Measurements from ENCODE around the gene HOXA10. TPM values are rescaled to one million over a fixed set of nuclear protein-coding genes. Genes with fewer than 3 reads are reported as not detected.

Gene HOXA10
- polyA plus RNA-seq, 1 donor: 0.12 TPM

DNA sequence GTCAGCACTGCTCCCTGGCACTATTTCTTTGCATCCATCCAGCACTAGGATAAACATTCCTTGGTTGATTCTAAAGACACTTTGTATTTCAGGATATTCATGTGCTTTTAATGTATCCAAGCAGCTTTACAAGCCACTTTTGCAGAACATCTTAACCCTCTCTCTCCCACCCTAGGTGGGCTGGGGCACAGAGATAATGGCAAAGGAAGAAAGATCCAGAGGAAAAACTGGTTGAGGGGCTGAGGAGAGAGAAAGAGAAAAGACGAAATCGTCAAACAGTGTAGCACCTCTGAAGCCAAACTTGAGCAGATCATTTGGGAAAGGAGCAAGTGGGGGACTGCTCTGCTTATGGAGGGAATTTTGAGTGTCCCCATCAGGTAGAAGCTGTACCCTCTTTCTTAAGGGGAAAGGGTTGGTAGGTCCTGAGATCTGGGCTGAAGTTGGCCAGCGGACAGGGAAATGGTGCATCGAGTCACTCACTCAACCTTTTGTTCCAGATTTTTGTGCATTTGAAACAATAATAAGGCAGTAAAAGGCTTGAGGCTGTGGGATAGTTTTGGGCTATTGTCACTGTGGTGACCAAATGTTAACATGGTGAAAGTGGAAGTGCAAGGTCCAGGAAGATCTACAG lies 30.0 kb upstream of the HOXA10 start:
- no peak overlapping the region for H3K4me3 ChIP-seq (ENCODE audit: low read length)
- H3K36me3 ChIP-seq (ENCODE audit: control insufficient read depth, insufficient read depth, low read length): no peaks in the 10 kb centered on the region
- WGBS (ENCODE audit: insufficient coverage, low lambda C conversion rate): no CpG with 5 or more reads among the region's 4 CpGs
- H3K27ac ChIP-seq (ENCODE audit: low read length): no peak overlapping the region
- peaks cover 94% of the 10 kb centered on the region for H3K27me3 ChIP-seq (ENCODE audit: control insufficient read depth, insufficient read depth, low read length)
- no peak for DNase-seq
- peaks cover 11% of the 10 kb centered on the region for H3K9me3 ChIP-seq (ENCODE audit: control insufficient read depth, low read depth, low read length)
- H3K4me1 ChIP-seq (ENCODE audit: control insufficient read depth, insufficient read depth, low read length): peaks cover 20% of the 10 kb centered on the region

DNA sequence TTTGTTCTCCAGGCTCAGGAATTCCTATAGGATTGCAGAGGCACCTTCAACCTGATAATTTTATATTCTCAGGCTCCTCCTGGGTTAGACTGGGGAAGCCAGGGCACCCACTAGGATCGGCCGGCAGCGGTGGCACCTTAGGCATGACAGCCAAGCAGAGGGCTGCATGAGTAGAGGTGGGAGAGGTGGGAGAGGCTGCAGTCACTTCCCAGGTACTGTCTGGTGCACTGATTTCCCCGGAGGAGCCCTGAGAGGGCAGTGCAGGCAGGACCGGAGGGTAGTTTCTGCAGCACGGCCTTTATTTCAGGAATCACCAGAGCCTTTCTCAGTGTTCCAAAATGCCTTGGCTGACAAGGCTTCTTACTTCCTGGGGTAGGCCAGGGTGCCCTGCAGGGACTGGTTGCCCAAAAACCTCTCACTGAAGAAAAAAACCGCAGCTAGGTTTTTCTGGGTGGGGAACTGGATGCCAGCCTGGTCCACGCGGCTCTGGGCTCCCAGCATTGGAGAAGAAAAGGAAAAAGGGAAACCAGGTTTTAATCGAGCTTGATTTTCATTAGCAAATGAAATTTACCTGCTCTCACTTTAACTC lies 29.3 kb upstream of the HOXA10 start:
- H3K4me1 ChIP-seq (ENCODE audit: control insufficient read depth, insufficient read depth, low read length): peaks cover 20% of the 10 kb centered on the region
- H3K9me3 ChIP-seq (ENCODE audit: control insufficient read depth, low read depth, low read length): peaks cover 15% of the 10 kb centered on the region
- H3K27me3 ChIP-seq (ENCODE audit: control insufficient read depth, insufficient read depth, low read length): peaks cover 94% of the 10 kb centered on the region
- no CpG with 5 or more reads among the region's 10 CpGs for WGBS (ENCODE audit: insufficient coverage, low lambda C conversion rate)
- no peak overlapping the region for H3K27ac ChIP-seq (ENCODE audit: low read length)
- DNase-seq: no peak
- H3K4me3 ChIP-seq (ENCODE audit: low read length): no peak overlapping the region
- no peaks in the 10 kb centered on the region for H3K36me3 ChIP-seq (ENCODE audit: control insufficient read depth, insufficient read depth, low read length)

DNA sequence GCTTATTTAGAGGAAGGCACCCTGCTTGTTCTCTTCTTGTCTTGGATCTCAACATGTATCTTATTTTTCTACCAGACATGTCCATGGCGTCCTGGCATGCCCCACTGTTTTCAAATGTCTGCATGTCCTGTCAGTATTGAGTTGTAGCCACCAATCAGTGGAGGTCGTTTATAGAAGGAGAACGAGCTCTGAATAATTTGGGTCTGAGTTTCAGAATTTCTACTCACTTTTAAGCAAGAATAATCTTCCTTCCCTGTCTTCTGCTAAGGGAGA lies 28.7 kb upstream of the HOXA10 start:
- Histone ChIP-seq H3K27ac (ENCODE audit: low read length) (no peak overlapping the region), H3K4me3 (ENCODE audit: low read length) (no peak overlapping the region), H3K9me3 (ENCODE audit: control insufficient read depth, low read depth, low read length) (peaks cover 15% of the 10 kb centered on the region), H3K36me3 (ENCODE audit: control insufficient read depth, insufficient read depth, low read length) (no peaks in the 10 kb centered on the region), H3K27me3 (ENCODE audit: control insufficient read depth, insufficient read depth, low read length) (peaks cover 94% of the 10 kb centered on the region), H3K4me1 (ENCODE audit: control insufficient read depth, insufficient read depth, low read length) (peaks cover 20% of the 10 kb centered on the region)
- no CpG with 5 or more reads among the region's 3 CpGs for WGBS (ENCODE audit: insufficient coverage, low lambda C conversion rate)
- no peak for DNase-seq

DNA sequence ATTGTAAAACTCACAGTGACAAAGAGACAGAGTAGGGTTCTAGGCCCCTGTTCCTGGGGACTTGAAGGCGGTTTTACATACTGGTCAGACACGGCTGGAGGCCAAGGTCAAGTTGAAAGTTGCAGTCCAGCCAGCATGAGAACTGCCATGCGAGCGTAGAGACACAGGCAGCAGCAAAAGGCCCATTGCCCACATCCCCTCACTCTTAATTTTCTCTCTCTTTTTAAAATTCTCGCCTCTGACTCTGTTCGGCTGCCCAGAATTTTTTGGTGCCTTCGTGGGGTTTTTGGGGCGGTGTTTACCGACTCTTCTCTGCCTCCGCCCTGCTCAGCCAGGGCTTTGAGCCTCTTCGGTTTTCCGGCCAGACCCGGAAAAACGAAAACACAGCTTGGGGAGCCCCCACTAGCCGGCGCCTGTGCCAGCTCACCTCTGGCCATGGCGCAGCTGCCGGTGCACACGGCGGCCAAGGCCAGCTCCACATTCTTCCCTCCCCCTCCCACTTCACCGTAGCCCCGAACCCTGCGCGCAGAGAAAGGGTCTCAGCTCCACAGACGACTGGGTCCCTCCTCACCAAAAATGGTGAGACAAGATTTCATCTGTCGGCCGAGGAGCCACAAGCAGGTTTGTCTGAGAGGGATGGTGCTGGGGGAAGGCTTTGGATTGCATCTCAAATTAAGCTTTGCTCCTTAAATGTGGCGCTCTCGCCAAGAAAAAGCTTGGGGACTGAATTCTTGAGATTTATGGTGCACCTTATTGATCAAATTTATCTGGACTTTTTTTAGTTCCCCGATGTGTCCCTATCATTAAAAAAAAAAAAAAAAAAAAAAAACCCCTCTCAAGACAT lies 28.1 kb upstream of the HOXA10 start:
- H3K27me3 ChIP-seq (ENCODE audit: control insufficient read depth, insufficient read depth, low read length): peaks cover 95% of the 10 kb centered on the region
- no peaks in the 10 kb centered on the region for H3K36me3 ChIP-seq (ENCODE audit: control insufficient read depth, insufficient read depth, low read length)
- peaks cover 20% of the 10 kb centered on the region for H3K4me1 ChIP-seq (ENCODE audit: control insufficient read depth, insufficient read depth, low read length)
- no CpG with 5 or more reads among the region's 30 CpGs for WGBS (ENCODE audit: insufficient coverage, low lambda C conversion rate)
- no peak overlapping the region for H3K27ac ChIP-seq (ENCODE audit: low read length)
- DNase-seq: no peak
- H3K4me3 ChIP-seq (ENCODE audit: low read length): no peak overlapping the region
- H3K9me3 ChIP-seq (ENCODE audit: control insufficient read depth, low read depth, low read length): peaks cover 15% of the 10 kb centered on the region

DNA sequence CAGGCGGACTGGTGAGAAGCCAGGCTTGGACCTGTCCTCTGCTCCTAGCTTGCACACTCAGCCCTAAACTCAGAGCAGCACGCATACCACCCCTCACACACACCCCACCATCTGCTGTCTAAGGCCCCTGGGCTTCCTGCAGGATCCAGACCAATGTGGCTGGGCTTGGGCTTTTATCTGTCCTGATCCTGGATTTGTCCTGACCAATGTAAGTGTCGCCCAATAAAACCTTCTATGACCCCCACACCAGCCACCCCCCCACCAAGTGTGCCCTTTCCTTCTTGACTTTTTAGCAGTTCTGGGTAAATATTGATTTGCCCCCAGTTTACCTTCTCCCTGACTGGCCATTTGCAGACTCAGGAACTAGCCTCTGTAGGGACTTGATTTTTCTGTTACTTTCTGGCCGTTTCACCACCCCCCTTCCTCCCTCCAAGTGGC lies 27.5 kb upstream of the HOXA10 start:
- no peak overlapping the region for H3K27ac ChIP-seq (ENCODE audit: low read length)
- DNase-seq: no peak

DNA sequence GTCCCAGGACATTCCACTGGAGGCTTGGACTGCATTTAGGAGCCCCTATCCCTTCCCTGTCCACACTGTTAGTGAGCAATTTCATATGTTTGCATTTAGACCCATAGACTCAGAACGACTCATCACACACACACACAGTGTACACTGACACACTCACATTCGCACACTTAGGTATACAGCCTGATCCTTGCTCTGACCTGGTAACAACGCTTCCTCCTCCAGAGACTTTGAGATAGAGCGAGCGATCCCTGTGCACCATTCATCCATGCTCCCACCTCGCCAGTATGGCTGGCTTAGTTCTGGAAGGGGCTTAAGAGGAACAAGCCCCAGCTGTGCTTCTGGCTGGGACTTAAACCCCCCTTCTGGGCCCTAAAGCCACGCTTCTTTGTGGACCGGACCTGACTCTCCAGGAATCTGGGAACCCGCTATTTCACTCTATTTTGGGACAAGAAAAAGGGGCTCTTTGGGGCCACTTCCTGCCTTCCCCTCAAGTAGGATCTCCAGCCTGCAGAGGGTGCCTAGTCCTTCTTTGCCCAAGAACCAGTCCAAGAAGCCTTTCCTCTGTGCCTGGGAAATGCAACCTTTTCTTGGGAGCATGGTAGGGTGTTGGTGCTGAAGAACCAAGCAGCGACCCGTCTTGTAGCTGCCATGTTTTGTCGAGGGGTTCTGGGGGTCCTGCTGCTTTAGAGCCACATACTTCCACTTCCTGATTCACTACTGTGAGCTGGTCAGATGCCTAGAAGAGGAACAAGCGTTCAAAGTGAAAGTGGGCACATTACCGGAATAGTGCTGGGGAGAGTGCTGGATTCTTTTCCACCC lies 26.9 kb upstream of the HOXA10 start:
- H3K27ac ChIP-seq (ENCODE audit: low read length): no peak overlapping the region
- peaks cover 20% of the 10 kb centered on the region for H3K4me1 ChIP-seq (ENCODE audit: control insufficient read depth, insufficient read depth, low read length)
- H3K9me3 ChIP-seq (ENCODE audit: control insufficient read depth, low read depth, low read length): peaks cover 15% of the 10 kb centered on the region
- WGBS (ENCODE audit: insufficient coverage, low lambda C conversion rate): no CpG with 5 or more reads among the region's 14 CpGs
- H3K27me3 ChIP-seq (ENCODE audit: control insufficient read depth, insufficient read depth, low read length): peaks cover 89% of the 10 kb centered on the region
- H3K4me3 ChIP-seq (ENCODE audit: low read length): no peak overlapping the region
- no peak for DNase-seq
- H3K36me3 ChIP-seq (ENCODE audit: control insufficient read depth, insufficient read depth, low read length): no peaks in the 10 kb centered on the region

More for the DNA sequence above, 27.5 kb upstream of the HOXA10 start:
- Histone ChIP-seq H3K36me3 (ENCODE audit: control insufficient read depth, insufficient read depth, low read length) (no peaks in the 10 kb centered on the region), H3K27me3 (ENCODE audit: control insufficient read depth, insufficient read depth, low read length) (peaks cover 91% of the 10 kb centered on the region), H3K4me3 (ENCODE audit: low read length) (no peak overlapping the region), H3K4me1 (ENCODE audit: control insufficient read depth, insufficient read depth, low read length) (peaks cover 20% of the 10 kb centered on the region), H3K9me3 (ENCODE audit: control insufficient read depth, low read depth, low read length) (peaks cover 15% of the 10 kb centered on the region)
- WGBS (ENCODE audit: insufficient coverage, low lambda C conversion rate): 20% methylated on average over 1 of the region's 4 CpGs

DNA sequence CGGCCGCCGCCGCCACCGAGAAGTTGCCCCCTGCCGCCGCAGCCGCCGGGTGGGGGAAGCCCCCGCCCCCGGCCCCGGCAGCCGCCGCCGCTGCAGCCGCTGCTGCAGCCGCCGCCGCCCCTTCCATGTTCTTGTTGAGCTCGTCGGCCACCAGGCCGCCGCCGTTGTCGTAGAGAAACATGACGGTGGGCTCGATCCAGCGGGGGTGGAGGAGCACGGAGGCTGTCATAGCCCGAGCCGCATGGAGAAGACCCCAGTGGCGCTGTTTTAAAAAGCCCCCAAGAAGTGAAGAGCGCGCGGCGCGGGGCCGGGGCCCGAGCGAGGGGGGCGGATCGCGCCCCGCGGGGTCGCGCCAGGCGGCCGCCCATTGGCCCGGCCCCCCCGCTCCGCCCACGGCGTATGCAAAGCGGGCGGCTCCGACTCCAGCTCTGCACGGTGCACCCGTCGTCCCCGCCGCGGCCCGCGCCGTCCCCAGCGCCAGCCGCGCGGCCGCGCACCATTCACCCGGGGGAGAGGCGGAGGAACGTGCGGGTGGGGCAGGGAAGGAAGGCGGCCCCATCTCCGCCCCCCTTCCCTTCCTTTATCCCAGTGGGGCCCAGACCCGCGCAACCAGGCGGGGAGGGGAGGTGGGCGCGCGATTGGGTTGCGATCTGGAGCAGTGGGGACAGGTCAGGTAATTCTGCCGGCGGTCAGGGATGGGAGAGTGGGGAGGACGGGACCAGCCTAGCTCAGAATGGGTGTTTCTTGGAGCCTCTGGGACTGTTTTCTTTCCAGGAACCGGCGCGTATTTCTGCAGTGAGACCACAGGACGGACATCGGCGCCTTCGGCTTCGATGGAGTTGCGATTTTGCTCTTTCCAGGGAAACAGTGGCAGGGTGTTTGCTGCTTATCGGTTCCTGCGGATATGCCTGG lies 26.0 kb upstream of the HOXA10 start, which contains the start of gene HOXA13:
Gene HOXA13, minus strand, starts transcription at position 243 of the 912 bp plus-strand sequence. Its CDS starts 14 bp downstream, at position 229.
- Histone ChIP-seq H3K4me1 (ENCODE audit: control insufficient read depth, insufficient read depth, low read length) (peaks cover 17% of the 10 kb centered on the region), H3K9me3 (ENCODE audit: control insufficient read depth, low read depth, low read length) (peaks cover 12% of the 10 kb centered on the region), H3K36me3 (ENCODE audit: control insufficient read depth, insufficient read depth, low read length) (no peaks in the 10 kb centered on the region), H3K4me3 (ENCODE audit: low read length) (peak within 1 kb of the TSS; percentile 8), H3K27me3 (ENCODE audit: control insufficient read depth, insufficient read depth, low read length) (peaks cover 88% of the 10 kb centered on the region), H3K27ac (ENCODE audit: low read length) (no peak within 1 kb of the TSS)
- WGBS (ENCODE audit: insufficient coverage, low lambda C conversion rate): no CpG with 5 or more reads among the region's 99 CpGs
- DNase-seq: no peak

DNA sequence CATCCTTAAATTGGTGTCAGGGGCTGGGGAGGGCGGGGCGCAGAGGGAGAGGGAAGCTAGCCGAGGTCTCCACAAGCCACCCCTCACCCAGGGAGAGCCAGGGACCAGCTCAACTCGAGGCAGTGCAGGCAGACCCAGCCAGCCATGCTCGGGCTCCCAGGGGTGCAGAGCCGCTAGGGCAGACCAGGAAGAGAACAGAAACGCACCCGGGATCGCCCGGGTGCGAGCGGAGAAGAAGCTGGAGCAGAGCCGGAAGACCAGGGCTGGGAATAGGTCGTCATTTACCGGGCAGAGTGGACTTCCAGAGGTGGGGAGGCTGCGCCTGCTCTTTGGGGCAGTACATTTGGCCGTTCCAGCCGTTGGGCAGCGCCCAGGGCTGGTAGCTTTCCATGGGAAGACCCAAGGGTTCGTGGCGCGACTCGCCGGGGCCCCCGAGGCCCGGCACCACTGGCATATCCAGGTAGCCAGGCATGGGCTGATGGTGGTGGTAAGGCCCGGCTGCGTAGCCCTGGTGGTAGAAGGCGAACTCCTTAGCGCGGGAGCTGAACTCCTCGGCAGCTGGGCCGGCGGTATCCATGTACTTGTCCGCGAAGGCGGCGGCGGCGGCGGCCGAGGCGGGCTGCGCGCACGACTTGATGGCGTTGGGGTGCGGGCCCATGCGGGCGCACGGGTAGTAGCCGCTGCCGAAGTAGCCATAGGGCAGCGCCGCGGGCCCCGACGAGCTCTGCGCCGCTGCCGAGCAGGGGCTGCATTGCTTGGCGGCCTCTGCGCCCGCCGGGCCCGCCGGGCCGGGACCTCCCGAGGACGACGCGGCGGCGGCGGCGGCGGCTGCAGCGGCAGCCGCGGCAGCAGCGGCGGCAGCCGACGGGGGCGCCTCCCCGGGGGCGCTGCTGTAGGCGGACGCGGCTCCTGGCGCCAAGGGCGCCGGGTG lies 25.0 kb upstream of the HOXA10 start:
- H3K9me3 ChIP-seq (ENCODE audit: control insufficient read depth, low read depth, low read length): peaks cover 8% of the 10 kb centered on the region
- no peak overlapping the region for H3K4me3 ChIP-seq (ENCODE audit: low read length)
- peaks cover 88% of the 10 kb centered on the region for H3K27me3 ChIP-seq (ENCODE audit: control insufficient read depth, insufficient read depth, low read length)
- H3K36me3 ChIP-seq (ENCODE audit: control insufficient read depth, insufficient read depth, low read length): no peaks in the 10 kb centered on the region
- peaks cover 13% of the 10 kb centered on the region for H3K4me1 ChIP-seq (ENCODE audit: control insufficient read depth, insufficient read depth, low read length)
- WGBS (ENCODE audit: insufficient coverage, low lambda C conversion rate): no CpG with 5 or more reads among the region's 93 CpGs
- H3K27ac ChIP-seq (ENCODE audit: low read length): no peak overlapping the region
- peak in 1 of 2 donors; percentile 32 for DNase-seq

Measured in large intestine (tissue), 3 donors.